ENCODE measurements around the gene PKN1. TPM values are rescaled to one million over a fixed set of nuclear protein-coding genes. Genes with fewer than 3 reads are reported as not detected.

The PKN1 gene
- total and polyA plus RNA-seq, 9 of the 15 experiments (the other 6 are each of a cell fraction or from before 2014, with no cell fraction given) = 0.30 to 228 (median 77.5) TPM

DNA sequence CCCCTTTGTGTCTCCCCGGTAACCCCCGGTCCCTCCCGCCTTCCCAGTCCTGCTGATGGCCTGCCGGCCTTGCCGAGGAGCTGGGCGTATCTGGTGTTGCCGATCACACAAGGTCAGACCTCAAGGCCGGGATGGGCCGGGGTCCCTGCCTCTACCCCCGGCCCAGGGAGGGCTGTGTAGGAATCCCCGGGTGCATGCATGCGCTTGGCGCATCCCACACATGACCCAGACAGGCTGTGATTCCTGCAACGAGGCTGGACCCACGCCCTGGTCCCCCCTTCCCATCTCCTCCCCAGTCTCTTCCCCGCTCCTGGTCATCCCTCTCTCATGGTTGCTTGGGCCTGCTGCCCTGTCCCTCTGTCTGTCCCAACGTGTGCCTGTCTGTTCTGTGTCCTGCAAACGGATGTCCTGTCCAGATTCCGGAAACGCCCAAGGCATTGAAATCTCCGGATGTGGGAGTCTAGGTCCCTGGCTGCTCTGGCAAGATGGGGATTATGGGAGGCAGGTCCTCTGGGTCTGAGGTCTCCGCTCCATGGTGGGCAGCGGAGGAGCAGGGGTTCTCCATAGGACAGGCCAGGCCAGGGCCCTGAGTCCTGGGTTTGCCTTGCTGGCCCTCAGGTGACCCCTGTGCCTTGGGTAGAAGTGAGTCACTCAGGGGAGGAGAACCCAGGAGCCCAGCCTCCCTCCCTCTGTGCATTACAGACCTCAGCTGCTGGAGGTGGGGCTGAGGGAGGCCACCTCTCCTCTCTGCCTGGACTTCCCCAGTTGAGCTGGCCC lies 1.6 kb downstream of the PKN1 start (continued):
- TF ChIP-seq POLR2AphosphoS5 (IDR thresholded peaks at IDR 0.05; ENCODE audit: control insufficient read depth, insufficient read depth, low read depth, low read length) (no peak; the same call in 1 of the 2 replicates), EHMT2 (IDR thresholded peaks at IDR 0.05) (no peak), CEBPG (CRISPR knock-in tag; IDR thresholded peaks at IDR 0.05) (0 out of 2 replicates have a peak, but pooled peaks have one; percentile 14), CEBPG (tag; conservative IDR thresholded peaks at IDR 0.05 in 1 of 2, IDR thresholded peaks at IDR 0.05 in 1 of 2) (no peak), GATA2 (CRISPR knock-in tag; IDR thresholded peaks at IDR 0.05) (no peak), SP1 (CRISPR knock-in tag; IDR thresholded peaks at IDR 0.05) (peak; percentile 61), JUNB (CRISPR knock-in tag; conservative IDR thresholded peaks at IDR 0.05) (no peak), ZBTB7A (IDR thresholded peaks at IDR 0.05; ENCODE audit: borderline replicate concordance, control insufficient read depth, low read depth, low read length) (peak; percentile 64; the same call in 1 of the 2 replicates), DACH1 (IDR thresholded peaks at IDR 0.05; ENCODE audit: partially characterized antibody) (no peak), TEAD1 (CRISPR knock-in tag; IDR thresholded peaks at IDR 0.05) (0 out of 4 replicates have a peak, but pooled peaks of 1 of the 2 experiments have one; percentile 31)
- TF ChIP-seq, protein P1, sequence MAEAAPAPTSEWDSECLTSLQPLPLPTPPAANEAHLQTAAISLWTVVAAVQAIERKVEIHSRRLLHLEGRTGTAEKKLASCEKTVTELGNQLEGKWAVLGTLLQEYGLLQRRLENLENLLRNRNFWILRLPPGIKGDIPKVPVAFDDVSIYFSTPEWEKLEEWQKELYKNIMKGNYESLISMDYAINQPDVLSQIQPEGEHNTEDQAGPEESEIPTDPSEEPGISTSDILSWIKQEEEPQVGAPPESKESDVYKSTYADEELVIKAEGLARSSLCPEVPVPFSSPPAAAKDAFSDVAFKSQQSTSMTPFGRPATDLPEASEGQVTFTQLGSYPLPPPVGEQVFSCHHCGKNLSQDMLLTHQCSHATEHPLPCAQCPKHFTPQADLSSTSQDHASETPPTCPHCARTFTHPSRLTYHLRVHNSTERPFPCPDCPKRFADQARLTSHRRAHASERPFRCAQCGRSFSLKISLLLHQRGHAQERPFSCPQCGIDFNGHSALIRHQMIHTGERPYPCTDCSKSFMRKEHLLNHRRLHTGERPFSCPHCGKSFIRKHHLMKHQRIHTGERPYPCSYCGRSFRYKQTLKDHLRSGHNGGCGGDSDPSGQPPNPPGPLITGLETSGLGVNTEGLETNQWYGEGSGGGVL (CRISPR knock-in tag; IDR thresholded peaks at IDR 0.05) = no peak
- TF ChIP-seq, protein P2, sequence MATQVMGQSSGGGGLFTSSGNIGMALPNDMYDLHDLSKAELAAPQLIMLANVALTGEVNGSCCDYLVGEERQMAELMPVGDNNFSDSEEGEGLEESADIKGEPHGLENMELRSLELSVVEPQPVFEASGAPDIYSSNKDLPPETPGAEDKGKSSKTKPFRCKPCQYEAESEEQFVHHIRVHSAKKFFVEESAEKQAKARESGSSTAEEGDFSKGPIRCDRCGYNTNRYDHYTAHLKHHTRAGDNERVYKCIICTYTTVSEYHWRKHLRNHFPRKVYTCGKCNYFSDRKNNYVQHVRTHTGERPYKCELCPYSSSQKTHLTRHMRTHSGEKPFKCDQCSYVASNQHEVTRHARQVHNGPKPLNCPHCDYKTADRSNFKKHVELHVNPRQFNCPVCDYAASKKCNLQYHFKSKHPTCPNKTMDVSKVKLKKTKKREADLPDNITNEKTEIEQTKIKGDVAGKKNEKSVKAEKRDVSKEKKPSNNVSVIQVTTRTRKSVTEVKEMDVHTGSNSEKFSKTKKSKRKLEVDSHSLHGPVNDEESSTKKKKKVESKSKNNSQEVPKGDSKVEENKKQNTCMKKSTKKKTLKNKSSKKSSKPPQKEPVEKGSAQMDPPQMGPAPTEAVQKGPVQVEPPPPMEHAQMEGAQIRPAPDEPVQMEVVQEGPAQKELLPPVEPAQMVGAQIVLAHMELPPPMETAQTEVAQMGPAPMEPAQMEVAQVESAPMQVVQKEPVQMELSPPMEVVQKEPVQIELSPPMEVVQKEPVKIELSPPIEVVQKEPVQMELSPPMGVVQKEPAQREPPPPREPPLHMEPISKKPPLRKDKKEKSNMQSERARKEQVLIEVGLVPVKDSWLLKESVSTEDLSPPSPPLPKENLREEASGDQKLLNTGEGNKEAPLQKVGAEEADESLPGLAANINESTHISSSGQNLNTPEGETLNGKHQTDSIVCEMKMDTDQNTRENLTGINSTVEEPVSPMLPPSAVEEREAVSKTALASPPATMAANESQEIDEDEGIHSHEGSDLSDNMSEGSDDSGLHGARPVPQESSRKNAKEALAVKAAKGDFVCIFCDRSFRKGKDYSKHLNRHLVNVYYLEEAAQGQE (IDR thresholded peaks at IDR 0.05; ENCODE audit: borderline replicate concordance) = no peak
- TF ChIP-seq, protein P2 (CRISPR knock-in tag; IDR thresholded peaks at IDR 0.05; ENCODE audit: low read depth) = no peak
